Testis (tissue), 2 donors: ENCODE measurements around the gene GJD4.

ENCODE experiments used
- POLR2A ChIP-seq: fragments of 450-650 bp; IDR thresholded peaks from one replicate; pipeline ENCODE4 v1.6.1; 2017; ENCODE audit warnings: antibody characterized with exemption, mild to moderate bottlenecking, moderate library complexity
- TF ChIP-seq, protein P1 (sequence below), 3 experiments: fragments of 450-650 bp in 2 of 3; fragments of 200-600 bp in 1 of 3; sonication (generic) in 1 of 3; IDR thresholded peaks; one replicate each; pipeline ENCODE4 v1.5.1; 2016 to 2019; ENCODE audit warnings: antibody characterized with exemption in 3 of 3, mild to moderate bottlenecking in 2 of 3, moderate library complexity in 1 of 3

- TF ChIP-seq, protein P1, sequence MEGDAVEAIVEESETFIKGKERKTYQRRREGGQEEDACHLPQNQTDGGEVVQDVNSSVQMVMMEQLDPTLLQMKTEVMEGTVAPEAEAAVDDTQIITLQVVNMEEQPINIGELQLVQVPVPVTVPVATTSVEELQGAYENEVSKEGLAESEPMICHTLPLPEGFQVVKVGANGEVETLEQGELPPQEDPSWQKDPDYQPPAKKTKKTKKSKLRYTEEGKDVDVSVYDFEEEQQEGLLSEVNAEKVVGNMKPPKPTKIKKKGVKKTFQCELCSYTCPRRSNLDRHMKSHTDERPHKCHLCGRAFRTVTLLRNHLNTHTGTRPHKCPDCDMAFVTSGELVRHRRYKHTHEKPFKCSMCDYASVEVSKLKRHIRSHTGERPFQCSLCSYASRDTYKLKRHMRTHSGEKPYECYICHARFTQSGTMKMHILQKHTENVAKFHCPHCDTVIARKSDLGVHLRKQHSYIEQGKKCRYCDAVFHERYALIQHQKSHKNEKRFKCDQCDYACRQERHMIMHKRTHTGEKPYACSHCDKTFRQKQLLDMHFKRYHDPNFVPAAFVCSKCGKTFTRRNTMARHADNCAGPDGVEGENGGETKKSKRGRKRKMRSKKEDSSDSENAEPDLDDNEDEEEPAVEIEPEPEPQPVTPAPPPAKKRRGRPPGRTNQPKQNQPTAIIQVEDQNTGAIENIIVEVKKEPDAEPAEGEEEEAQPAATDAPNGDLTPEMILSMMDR (IDR thresholded peaks at IDR 0.05), result no peak
- TF ChIP-seq POLR2A, result no peak
These were observed 40.7 kb upstream of the GJD4 start for GRCh38 chr10:35564341-35564968.
